Mononuclear cell (primary cell): ENCODE data around the gene LSM3. TPM values are rescaled to one million over a fixed set of nuclear protein-coding genes. Genes with fewer than 3 reads are reported as not detected.
A peak's percentile ranks its signal among the peaks of the same experiment; 100 is the strongest.

Source experiments
- H3K27me3 ChIP-seq: 2 replicates; pipeline ENCODE4 v1.6.0; 2011; ENCODE audit warnings: low read length, control low read depth; ENCODE audit not compliant: insufficient read depth
- H3K4me1 ChIP-seq: 2 replicates; pipeline ENCODE4 v1.5.1; 2011; ENCODE audit warnings: mild to moderate bottlenecking, low read length, control low read depth; ENCODE audit not compliant: insufficient read depth
- H3K4me3 ChIP-seq: 2 replicates; pipeline ENCODE4 v1.5.1; 2011; ENCODE audit warnings: mild to moderate bottlenecking, low read length, moderate library complexity
- H3K9me3 ChIP-seq: 2 replicates; pipeline ENCODE4 v1.5.1; 2011; ENCODE audit warnings: low read depth, mild to moderate bottlenecking, control low read depth, low read length
- total RNA-seq: library from RNA; depleted of rRNA; stranded (reverse); fragments of >200 nt; gene quantifications from one replicate; pipeline ENCODE4 v1.2.3, GENCODE V29; 2012

The LSM3 gene
- total RNA-seq, result 7.1 TPM

- Histone ChIP-seq H3K4me3 (peak within 1 kb of the TSS; percentile 61), H3K9me3 (no peaks in the 10 kb centered on the region), H3K4me1 (peaks cover 45% of the 10 kb centered on the region), H3K27me3 (no peaks in the 10 kb centered on the region)
Measured at GRCh38 chr3:14178247-14179113, at the start of gene LSM3, which contains the start of gene XPC. Gene LSM3 (plus strand): TSS chr3:14178817. CDS start chr3:14178861, 44 bp downstream. Gene XPC (minus strand): TSS chr3:14178601. CDS start chr3:14178568, 33 bp downstream.

- Histone ChIP-seq H3K27me3 (no peaks in the 10 kb centered on the region), H3K9me3 (no peaks in the 10 kb centered on the region), H3K4me3 (no peak overlapping the region), H3K4me1 (peaks cover 32% of the 10 kb centered on the region)
Measured at GRCh38 chr3:14129296-14129695, 49.3 kb upstream of the LSM3 start.

- Histone ChIP-seq H3K4me1 (peaks cover 32% of the 10 kb centered on the region), H3K27me3 (no peaks in the 10 kb centered on the region), H3K9me3 (no peaks in the 10 kb centered on the region), H3K4me3 (no peak overlapping the region)
Measured at GRCh38 chr3:14130230-14130629, 48.4 kb upstream of the LSM3 start.

- Histone ChIP-seq H3K27me3 (no peaks in the 10 kb centered on the region), H3K4me3 (no peak overlapping the region), H3K9me3 (no peaks in the 10 kb centered on the region), H3K4me1 (peaks cover 28% of the 10 kb centered on the region)
Measured at GRCh38 chr3:14130707-14131106, 47.9 kb upstream of the LSM3 start.

GRCh38 chr3:14131134-14131533, 47.5 kb upstream of the LSM3 start:
- H3K27me3 ChIP-seq, result no peaks in the 10 kb centered on the region
- no peaks in the 10 kb centered on the region for H3K9me3 ChIP-seq
- peaks cover 23% of the 10 kb centered on the region for H3K4me1 ChIP-seq
- no peak overlapping the region for H3K4me3 ChIP-seq

GRCh38 chr3:14132120-14132519, 46.5 kb upstream of the LSM3 start:
- Histone ChIP-seq H3K4me3 (no peak overlapping the region), H3K27me3 (no peaks in the 10 kb centered on the region), H3K9me3 (no peaks in the 10 kb centered on the region), H3K4me1 (peaks cover 13% of the 10 kb centered on the region)

- H3K4me1 ChIP-seq, result peaks cover 8% of the 10 kb centered on the region
- H3K4me3 ChIP-seq, result no peak overlapping the region
- no peaks in the 10 kb centered on the region for H3K27me3 ChIP-seq
- H3K9me3 ChIP-seq, result no peaks in the 10 kb centered on the region
Measured at GRCh38 chr3:14132689-14133088, 45.9 kb upstream of the LSM3 start.

- Histone ChIP-seq H3K4me1 (peaks cover 2% of the 10 kb centered on the region), H3K4me3 (no peak overlapping the region), H3K27me3 (no peaks in the 10 kb centered on the region), H3K9me3 (no peaks in the 10 kb centered on the region)
Measured at GRCh38 chr3:14133188-14133800, 45.3 kb upstream of the LSM3 start.

GRCh38 chr3:14133876-14134275, 44.7 kb upstream of the LSM3 start:
- Histone ChIP-seq H3K27me3 (no peaks in the 10 kb centered on the region), H3K9me3 (no peaks in the 10 kb centered on the region), H3K4me3 (no peak overlapping the region), H3K4me1 (no peaks in the 10 kb centered on the region)

GRCh38 chr3:14134291-14134690, 44.3 kb upstream of the LSM3 start:
- H3K4me3 ChIP-seq, result no peak overlapping the region
- H3K27me3 ChIP-seq, result no peaks in the 10 kb centered on the region
- no peaks in the 10 kb centered on the region for H3K9me3 ChIP-seq
- no peaks in the 10 kb centered on the region for H3K4me1 ChIP-seq

- Histone ChIP-seq H3K9me3 (no peaks in the 10 kb centered on the region), H3K27me3 (no peaks in the 10 kb centered on the region), H3K4me1 (peaks cover under 1% of the 10 kb centered on the region), H3K4me3 (no peak overlapping the region)
Measured at GRCh38 chr3:14135581-14135980, 43.0 kb upstream of the LSM3 start.

GRCh38 chr3:14137004-14137403, 41.6 kb upstream of the LSM3 start:
- Histone ChIP-seq H3K27me3 (no peaks in the 10 kb centered on the region), H3K4me3 (no peak overlapping the region), H3K9me3 (no peaks in the 10 kb centered on the region), H3K4me1 (peaks cover 15% of the 10 kb centered on the region)

GRCh38 chr3:14137445-14137844, 41.2 kb upstream of the LSM3 start:
- Histone ChIP-seq H3K4me1 (peaks cover 19% of the 10 kb centered on the region), H3K27me3 (no peaks in the 10 kb centered on the region), H3K4me3 (no peak overlapping the region)

GRCh38 chr3:14138109-14138877, 40.3 kb upstream of the LSM3 start:
- Histone ChIP-seq H3K27me3 (no peaks in the 10 kb centered on the region), H3K4me1 (peaks cover 27% of the 10 kb centered on the region), H3K4me3 (no peak overlapping the region), H3K9me3 (no peaks in the 10 kb centered on the region)

More at GRCh38 chr3:14137445-14137844, 41.2 kb upstream of the LSM3 start:
- H3K9me3 ChIP-seq, result no peaks in the 10 kb centered on the region
